Measurements from ENCODE around the gene RBFOX1. TPM values are rescaled to one million over a fixed set of nuclear protein-coding genes. Genes with fewer than 3 reads are reported as not detected.

RBFOX1 gene
- total RNA-seq, 1 donor from 2014 or later, result not detected

- no peak for DNase-seq (ENCODE audit: low spot score)
Measured at GRCh38 chr16:7513429-7513828, 180.8 kb downstream of the RBFOX1 start.

DNA sequence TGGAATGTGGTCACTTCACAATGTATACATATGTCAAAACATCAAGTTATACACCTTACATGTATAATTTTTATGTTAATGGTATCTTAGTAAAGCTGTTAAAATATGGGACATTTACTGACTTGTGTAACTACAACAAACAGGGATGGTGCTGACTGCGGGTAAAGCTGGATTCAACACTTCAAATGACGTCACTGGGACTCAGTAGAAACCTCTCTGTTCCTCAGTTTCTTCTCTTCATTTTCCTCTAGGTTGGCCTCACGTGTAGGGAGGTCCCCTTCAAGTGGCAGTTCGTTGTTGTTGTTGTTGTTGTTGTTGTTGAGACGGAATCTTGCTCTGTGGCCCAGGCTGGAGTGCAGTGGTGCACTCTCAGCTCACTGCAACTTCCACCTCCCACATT is 182.9 kb downstream of the RBFOX1 start:
- no peak for DNase-seq (ENCODE audit: low spot score)

GRCh38 chr16:7517496-7517895 is 184.9 kb downstream of the RBFOX1 start:
- DNase-seq (ENCODE audit: low spot score), result no peak

DNA sequence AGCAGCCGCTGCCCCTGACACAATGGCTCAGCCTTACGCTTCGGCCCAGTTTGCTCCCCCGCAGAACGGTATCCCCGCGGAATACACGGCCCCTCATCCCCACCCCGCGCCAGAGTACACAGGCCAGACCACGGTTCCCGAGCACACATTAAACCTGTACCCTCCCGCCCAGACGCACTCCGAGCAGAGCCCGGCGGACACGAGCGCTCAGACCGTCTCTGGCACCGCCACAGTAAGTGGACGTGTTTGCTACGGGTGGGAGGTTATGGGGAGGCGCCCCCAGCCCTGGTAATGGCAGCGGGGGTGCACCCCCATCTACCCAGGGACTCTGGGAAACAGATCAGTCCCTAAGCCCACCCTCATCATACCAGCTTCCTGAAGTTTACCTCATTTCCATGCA is 185.5 kb downstream of the RBFOX1 start:
- no peak for DNase-seq (ENCODE audit: low spot score)

- no peak for DNase-seq (ENCODE audit: low spot score)
Measured at GRCh38 chr16:7521834-7522233, 189.2 kb downstream of the RBFOX1 start.

DNA sequence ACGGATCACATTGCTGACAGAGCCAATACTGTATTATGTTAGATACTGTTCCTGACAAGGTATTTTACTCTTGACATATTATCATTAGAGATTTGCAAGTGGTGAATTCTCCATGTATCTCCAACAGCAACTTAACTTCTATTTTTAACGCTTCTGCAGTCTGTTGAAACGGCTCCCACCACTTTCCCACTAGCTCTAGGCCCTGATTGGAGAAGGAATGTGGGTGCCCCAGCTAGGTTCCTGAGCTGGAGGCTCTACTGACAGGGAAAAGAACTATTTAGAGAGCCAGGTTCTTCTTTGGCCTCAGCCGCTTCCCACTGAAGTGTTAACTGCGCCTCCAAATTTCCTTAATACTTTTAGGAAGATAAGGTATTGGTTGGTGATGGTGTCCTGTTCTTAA is 191.8 kb downstream of the RBFOX1 start:
- DNase-seq (ENCODE audit: low spot score), result no peak

GRCh38 chr16:7526736-7527135 is 194.1 kb downstream of the RBFOX1 start:
- DNase-seq (ENCODE audit: low spot score), result no peak

DNA sequence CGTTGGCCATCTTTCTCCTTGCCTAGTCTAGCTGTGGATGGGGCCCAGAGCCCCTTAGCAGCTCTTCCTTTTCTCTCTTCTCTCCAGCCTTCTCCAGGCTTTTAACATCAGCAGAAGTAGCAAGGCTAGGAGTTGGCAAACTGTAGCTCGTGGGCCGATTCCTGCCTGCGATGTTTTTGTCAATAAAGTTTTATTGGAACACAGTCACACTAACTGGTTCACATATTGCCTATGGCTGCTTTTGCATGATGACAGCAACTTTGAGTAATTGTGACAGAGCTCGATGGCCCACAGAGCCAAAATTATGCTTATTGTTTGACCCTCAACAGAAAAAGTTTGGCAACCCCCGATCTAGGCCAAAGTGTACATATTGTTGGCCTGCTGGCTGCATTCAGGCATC is 199.9 kb downstream of the RBFOX1 start:
- DNase-seq (ENCODE audit: low spot score), result no peak

GRCh38 chr16:7534749-7535148 is 202.1 kb downstream of the RBFOX1 start:
- no peak for DNase-seq (ENCODE audit: low spot score)

GRCh38 chr16:7541026-7541425 is 208.4 kb downstream of the RBFOX1 start:
- DNase-seq (ENCODE audit: low spot score), result no peak

DNA sequence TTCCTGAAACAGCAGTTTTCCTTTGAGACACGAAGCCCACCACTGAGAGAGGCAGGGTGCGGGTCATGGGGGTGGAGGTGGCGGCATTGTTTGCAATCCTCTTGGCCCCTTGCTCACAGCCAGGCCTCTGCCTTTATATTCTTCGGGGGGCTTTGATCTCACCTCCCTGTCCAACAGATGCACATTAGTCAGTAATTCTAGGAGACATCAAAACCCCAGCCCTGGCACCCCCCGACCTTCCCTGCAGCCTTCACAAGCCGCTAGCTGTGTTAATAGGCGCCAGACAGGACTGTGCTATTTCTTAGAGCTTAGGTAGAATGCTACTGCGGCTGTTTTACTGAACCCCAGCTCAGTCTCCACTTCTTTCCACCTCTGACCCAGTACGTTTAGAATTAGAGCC is 212.6 kb downstream of the RBFOX1 start:
- no peak for DNase-seq (ENCODE audit: low spot score)

GRCh38 chr16:7546948-7547347 is 214.3 kb downstream of the RBFOX1 start:
- DNase-seq (ENCODE audit: low spot score), result no peak

GRCh38 chr16:7547736-7548135 is 215.1 kb downstream of the RBFOX1 start:
- DNase-seq (ENCODE audit: low spot score), result no peak

DNA sequence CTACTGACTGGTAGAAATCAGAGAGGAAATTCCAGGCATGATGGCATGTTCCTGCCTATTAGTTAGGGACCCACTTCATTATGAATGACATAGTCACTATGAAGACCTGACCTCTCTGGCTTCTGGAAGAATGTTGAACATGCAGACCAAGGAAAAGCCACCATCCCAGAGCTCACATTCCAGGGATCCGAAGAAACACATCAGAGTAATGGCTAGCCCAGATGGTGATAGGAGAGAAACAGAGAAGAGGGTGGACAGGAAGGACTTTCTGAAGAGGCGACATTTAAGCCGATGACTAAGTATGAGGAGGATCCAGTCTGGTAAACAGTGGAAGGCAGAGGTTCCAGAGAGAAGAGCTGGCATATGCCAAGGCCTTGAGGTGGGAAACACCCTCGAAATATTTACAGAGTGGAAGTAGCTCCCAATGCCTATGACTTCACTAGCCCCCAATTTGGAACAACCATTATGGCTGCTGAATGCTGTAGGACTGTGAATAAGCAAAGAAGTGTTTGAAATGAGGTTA is 216.2 kb downstream of the RBFOX1 start:
- DNase-seq (ENCODE audit: low spot score), result no peak

DNA sequence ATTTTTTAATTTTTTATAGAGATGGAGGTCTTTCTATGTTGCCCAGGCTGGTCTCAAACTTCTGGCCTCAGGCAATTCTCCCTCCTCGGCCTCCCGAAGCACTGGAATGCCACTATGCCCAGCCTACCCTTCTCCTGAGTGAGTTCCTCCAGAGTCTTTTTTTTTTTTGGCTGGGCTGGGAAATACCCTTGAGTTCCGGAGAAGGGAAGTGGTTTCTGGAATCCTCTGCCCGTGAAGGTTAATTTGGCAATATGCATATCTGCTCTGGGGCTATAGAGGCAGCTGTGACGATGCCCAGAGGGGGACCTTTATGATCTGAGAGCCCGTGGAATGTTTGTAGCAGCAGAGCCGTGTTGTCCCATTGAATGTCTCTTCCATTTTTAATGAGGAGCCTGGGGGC is 217.5 kb downstream of the RBFOX1 start:
- DNase-seq (ENCODE audit: low spot score), result no peak

- no peak for DNase-seq (ENCODE audit: low spot score)
Measured at GRCh38 chr16:7555459-7555858, 222.8 kb downstream of the RBFOX1 start.

DNA sequence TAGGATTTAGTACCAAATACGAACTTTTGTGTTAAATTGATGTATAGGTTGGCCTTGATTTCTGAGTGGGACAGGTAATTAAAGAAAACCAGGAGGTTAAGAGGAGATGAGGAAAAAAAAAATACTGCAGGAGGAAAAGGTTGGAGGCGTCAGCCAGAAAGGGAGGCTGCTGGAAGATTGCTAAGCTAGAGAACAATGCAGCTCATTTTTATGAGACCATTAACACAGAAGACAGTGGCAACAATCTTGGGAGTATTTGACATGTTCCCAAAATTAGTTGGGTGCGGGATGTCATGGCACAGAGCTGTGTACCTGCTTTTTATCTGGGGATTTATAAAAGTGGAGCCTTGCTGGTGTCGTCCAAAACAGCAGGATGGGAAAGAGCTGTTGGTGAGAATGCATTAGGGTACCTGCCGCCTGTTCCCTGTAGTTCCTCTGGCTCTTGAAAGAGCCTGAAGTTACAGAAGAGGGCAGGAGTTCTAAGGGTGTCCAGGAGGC is 229.3 kb downstream of the RBFOX1 start:
- DNase-seq (ENCODE audit: low spot score), result no peak

DNA sequence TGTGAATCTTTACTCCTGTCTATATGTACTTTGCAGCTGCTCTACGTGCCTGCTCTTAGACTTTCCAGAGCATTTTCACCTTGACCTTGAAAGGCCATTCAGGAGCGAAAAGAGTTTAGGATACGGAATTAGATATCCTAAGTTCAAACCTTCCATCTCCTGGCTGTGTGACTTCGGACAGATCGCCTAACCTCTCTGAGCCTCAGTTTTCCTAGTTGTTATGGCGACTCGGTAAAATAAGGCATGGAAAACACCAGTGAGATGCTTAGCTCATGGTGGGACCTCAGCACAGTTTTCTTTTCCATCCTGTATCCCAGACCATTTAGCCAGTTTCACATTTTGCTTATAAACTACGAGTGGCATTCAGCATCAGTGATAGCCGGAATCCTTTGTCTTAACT is 233.7 kb downstream of the RBFOX1 start:
- DNase-seq (ENCODE audit: low spot score), result no peak

- DNase-seq (ENCODE audit: low spot score), result no peak
Measured at GRCh38 chr16:7571366-7571765, 238.7 kb downstream of the RBFOX1 start.

DNA sequence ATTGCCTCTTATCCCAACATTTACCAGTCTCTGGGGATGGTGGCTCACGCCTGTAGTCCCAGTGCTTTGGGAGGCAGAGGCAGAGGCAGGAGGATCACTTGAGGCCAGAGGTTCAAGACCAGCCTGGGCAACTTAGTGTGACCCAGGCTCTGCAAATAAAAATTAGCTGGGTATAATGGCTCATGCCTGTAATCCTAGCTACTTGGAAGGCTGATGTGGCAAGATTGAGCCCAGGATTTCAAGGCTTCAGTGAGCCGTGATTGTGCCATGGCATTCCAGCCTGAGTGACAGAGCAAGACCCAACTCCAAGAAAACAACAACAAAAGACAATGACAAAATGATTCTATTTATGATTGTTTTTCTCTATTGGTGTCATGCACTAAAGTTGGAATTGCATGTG is 244.9 kb downstream of the RBFOX1 start:
- DNase-seq (ENCODE audit: low spot score), result no peak

DNA sequence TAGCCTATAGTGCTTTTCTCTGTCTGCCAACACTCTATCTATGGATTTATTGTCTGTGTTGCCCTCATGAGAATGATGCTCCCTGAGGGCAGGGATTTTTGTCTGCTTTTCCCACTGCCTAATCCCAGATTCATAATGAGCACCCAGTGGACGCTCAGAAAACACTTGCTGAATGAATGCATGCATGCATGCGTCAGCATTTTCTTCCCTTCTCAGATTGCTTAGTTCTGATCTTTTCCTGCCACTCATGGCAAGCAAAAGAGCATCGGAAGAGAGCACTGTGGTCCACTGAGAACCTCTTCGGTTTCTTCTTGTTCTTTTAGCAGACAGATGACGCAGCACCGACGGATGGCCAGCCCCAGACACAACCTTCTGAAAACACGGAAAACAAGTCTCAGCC is 246.8 kb downstream of the RBFOX1 start:
- no peak for DNase-seq (ENCODE audit: low spot score)

GRCh38 chr16:7581175-7581574 is 248.5 kb downstream of the RBFOX1 start:
- DNase-seq (ENCODE audit: low spot score), result no peak

GRCh38 chr16:7583396-7583795 is 250.8 kb downstream of the RBFOX1 start:
- no peak for DNase-seq (ENCODE audit: low spot score)

DNA sequence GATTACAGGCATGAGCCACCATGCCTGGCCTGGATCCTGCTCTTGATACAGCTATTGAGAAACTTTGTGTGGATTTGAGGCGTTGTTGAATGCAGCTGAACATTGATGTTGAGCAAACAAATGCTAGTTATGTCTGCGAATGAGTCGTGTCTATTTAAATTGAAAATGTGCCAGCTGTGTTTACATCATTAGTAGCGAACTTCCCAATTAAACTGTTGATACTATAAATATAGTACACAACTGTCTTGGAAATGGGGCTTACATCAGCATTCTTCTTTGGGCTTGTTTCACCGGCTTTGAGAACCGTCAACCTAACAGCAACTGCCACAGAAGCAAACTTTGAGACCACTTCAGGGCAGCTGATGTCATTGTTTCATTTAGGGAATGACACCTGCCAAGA is 251.9 kb downstream of the RBFOX1 start:
- no peak for DNase-seq (ENCODE audit: low spot score)
